ENCODE results near the gene CHRNA3. TPM values are rescaled to one million over a fixed set of nuclear protein-coding genes. Genes with fewer than 3 reads are reported as not detected.

The CHRNA3 gene
- total and polyA plus RNA-seq, 8 donors, result 0.31 to 4.6 (median 1.0) TPM; not detected in 3

GRCh38 chr15:78620021-78620526 is 722 bp downstream of the CHRNA3 start:
- Histone ChIP-seq H3K27ac (peak overlapping the region in 1 of 5 donors; percentile 34), H3K4me3 (peak overlapping the region; percentile 32 to 47 (median 42)), H3K36me3 (no peaks in the 10 kb centered on the region), H3K9me3 (no peaks in the 10 kb centered on the region), H3K27me3 (peaks cover 0 to 58% (median 37%) of the 10 kb centered on the region in 3 donors), H3K4me1 (peaks cover 14 to 28% (median 21%) of the 10 kb centered on the region in 4 donors)
- TF ChIP-seq EP300 (IDR thresholded peaks at IDR 0.05) (no peak), POLR2AphosphoS5 (IDR thresholded peaks at IDR 0.05) (no peak), POLR2A (IDR thresholded peaks at IDR 0.05) (no peak), CTCF (IDR thresholded peaks at IDR 0.05) (no peak)
- intact Hi-C loops (cut with DNase I; ENCODE audit: low total_unique reads), result loop anchor here (10.0 kb wide), 1 partner anchor 565 kb away; no protein-coding TSS in a partner anchor
- WGBS, 5 donors, result 0 to 3% (median 2%) methylated on average over 5 to 41 of the region's 41 CpGs
- peak; percentile 23 to 60 for DNase-seq

GRCh38 chr15:78619022-78619950 is 1.5 kb downstream of the CHRNA3 start:
- peak overlapping the region in 1 of 5 donors; percentile 48 for H3K27ac ChIP-seq
- no peak for TF ChIP-seq CTCF (IDR thresholded peaks at IDR 0.05)
- no peak for TF ChIP-seq POLR2AphosphoS5 (IDR thresholded peaks at IDR 0.05)
- TF ChIP-seq POLR2A (IDR thresholded peaks at IDR 0.05), result no peak
- TF ChIP-seq EP300 (IDR thresholded peaks at IDR 0.05), result no peak
- H3K9me3 ChIP-seq, result no peaks in the 10 kb centered on the region
- intact Hi-C loops (cut with DNase I; ENCODE audit: low total_unique reads), result loop anchor here (2.0 kb wide), 1 partner anchor 90 kb away; no protein-coding TSS in a partner anchor
- peaks cover 14 to 28% (median 21%) of the 10 kb centered on the region in 4 donors for H3K4me1 ChIP-seq
- DNase-seq, result peak; percentile 17 to 20
- H3K4me3 ChIP-seq, result peak overlapping the region in 2 of 4 donors; percentile 41 to 47
- no peaks in the 10 kb centered on the region for H3K36me3 ChIP-seq
- WGBS, 5 donors, result 38 to 51% (median 48%) methylated on average over 9 to 20 of the region's 20 CpGs
- peaks cover 0 to 50% (median 36%) of the 10 kb centered on the region in 3 donors for H3K27me3 ChIP-seq

GRCh38 chr15:78618490-78618934 is 2.3 kb downstream of the CHRNA3 start:
- TF ChIP-seq POLR2A (IDR thresholded peaks at IDR 0.05) (no peak), EP300 (IDR thresholded peaks at IDR 0.05) (peak; percentile 61), POLR2AphosphoS5 (IDR thresholded peaks at IDR 0.05) (peak; percentile 60 to 83 (median 66)), CTCF (IDR thresholded peaks at IDR 0.05) (peak in 5 of 7 experiments; percentile 44 to 94 (median 79))
- Histone ChIP-seq H3K27me3 (peaks cover 0 to 47% (median 36%) of the 10 kb centered on the region in 3 donors), H3K4me3 (no peak overlapping the region), H3K4me1 (peaks cover 14 to 28% (median 21%) of the 10 kb centered on the region in 4 donors), H3K9me3 (no peaks in the 10 kb centered on the region), H3K36me3 (no peaks in the 10 kb centered on the region), H3K27ac (peak overlapping the region in 1 of 5 donors; percentile 48)
- intact Hi-C loops (cut with DNase I; ENCODE audit: low total_unique reads), result loop anchor here (2.0 kb wide), 1 partner anchor 90 kb away; no protein-coding TSS in a partner anchor
- DNase-seq, result peak; percentile 91 to 95
- WGBS, 5 donors, result 17 to 35% (median 27%) methylated on average over 7 to 8 of the region's 8 CpGs

GRCh38 chr15:78618064-78618463 is 2.7 kb downstream of the CHRNA3 start:
- peak in 1 of 2 donors; percentile 20 for DNase-seq
- Histone ChIP-seq H3K27ac (no peak overlapping the region), H3K4me1 (peaks cover 14 to 28% (median 21%) of the 10 kb centered on the region in 4 donors), H3K27me3 (peaks cover 0 to 46% (median 36%) of the 10 kb centered on the region in 3 donors), H3K36me3 (no peaks in the 10 kb centered on the region), H3K4me3 (no peak overlapping the region), H3K9me3 (no peaks in the 10 kb centered on the region)
- intact Hi-C loops (cut with DNase I; ENCODE audit: low total_unique reads), result loop anchor here (2.0 kb wide), 1 partner anchor 91 kb away; no protein-coding TSS in a partner anchor
- no peak for TF ChIP-seq POLR2A (IDR thresholded peaks at IDR 0.05)
- WGBS, 5 donors, result 79 to 87% (median 84%) methylated on average over 8 of the region's 8 CpGs
